GM13976 (cell line): ENCODE results near the gene LYZL6.

ENCODE experiments used
- DNase-seq: peaks from one replicate; pipeline ENCODE4 v3.0.0; 2012; ENCODE audit warnings: low spot score
- in situ Hi-C: fragments of 300-500 bp; cut with MboI; formaldehyde crosslinking; loops from one replicate; pipeline ENCODE4 v1.12.0; 2022; ENCODE audit warnings: low sequenced_read_pairs, mixed read lengths, inconsistent platforms; ENCODE audit not compliant: unreplicated experiment
- TF ChIP-seq, protein P1 (sequence below): IDR thresholded peaks from 2 replicates; pipeline ENCODE4 v1.5.1; 2012; ENCODE audit warnings: borderline replicate concordance, mild to moderate bottlenecking; ENCODE audit not compliant: insufficient read depth; ENCODE audit errors: extremely low read depth, missing control alignments, control extremely low read depth

LYZL6 gene

GRCh38 chr17:35981246-35981645, 37.7 kb upstream of the LYZL6 start, which contains the start of gene CCL16:
TSS of gene CCL16 (minus strand) at chr17:35981497. CDS start at chr17:35981420, 77 bp downstream.
- TF ChIP-seq, protein P1, sequence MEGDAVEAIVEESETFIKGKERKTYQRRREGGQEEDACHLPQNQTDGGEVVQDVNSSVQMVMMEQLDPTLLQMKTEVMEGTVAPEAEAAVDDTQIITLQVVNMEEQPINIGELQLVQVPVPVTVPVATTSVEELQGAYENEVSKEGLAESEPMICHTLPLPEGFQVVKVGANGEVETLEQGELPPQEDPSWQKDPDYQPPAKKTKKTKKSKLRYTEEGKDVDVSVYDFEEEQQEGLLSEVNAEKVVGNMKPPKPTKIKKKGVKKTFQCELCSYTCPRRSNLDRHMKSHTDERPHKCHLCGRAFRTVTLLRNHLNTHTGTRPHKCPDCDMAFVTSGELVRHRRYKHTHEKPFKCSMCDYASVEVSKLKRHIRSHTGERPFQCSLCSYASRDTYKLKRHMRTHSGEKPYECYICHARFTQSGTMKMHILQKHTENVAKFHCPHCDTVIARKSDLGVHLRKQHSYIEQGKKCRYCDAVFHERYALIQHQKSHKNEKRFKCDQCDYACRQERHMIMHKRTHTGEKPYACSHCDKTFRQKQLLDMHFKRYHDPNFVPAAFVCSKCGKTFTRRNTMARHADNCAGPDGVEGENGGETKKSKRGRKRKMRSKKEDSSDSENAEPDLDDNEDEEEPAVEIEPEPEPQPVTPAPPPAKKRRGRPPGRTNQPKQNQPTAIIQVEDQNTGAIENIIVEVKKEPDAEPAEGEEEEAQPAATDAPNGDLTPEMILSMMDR, result no peak
- no peak for DNase-seq
- in situ Hi-C loops, result no loop called here

DNA sequence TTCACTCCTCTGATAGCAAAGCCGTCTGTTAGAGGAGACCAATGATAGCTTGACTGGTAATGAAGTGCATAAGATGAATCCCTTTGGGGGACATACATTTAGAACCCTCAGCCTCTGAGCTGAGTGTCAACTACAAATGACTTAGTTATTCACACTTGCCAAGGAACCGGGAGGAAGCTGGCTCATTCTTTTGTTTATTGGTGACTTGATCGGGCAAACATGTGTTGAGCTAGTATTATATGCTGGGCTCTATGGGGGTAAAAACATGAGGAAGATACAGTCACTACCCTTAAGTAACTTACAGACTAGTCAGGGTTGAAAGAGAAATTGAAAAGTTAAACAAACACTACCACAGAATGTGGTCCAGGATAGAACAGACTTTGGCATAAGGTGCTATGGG, 34.8 kb upstream of the LYZL6 start:
- TF ChIP-seq, protein P1, result no peak
- DNase-seq, result no peak
- in situ Hi-C loops, result loop anchor here (10.0 kb wide), 2 partner anchors 96 to 166 kb away; no protein-coding TSS in a partner anchor

GRCh38 chr17:35977509-35977908, 34.0 kb upstream of the LYZL6 start:
- in situ Hi-C loops, result loop anchor here (10.0 kb wide), 2 partner anchors 97 to 167 kb away; no protein-coding TSS in a partner anchor
- no peak for DNase-seq
- TF ChIP-seq, protein P1, result no peak

- in situ Hi-C loops, result loop anchor here (10.0 to 25.0 kb wide), 3 partner anchors 101 to 514 kb away; partner anchors contain the start of gene ZNHIT3
- no peak for DNase-seq
- TF ChIP-seq, protein P1, result no peak
Measured at GRCh38 chr17:35973333-35974260, 30.1 kb upstream of the LYZL6 start.

- DNase-seq, result no peak
- TF ChIP-seq, protein P1, result no peak
- in situ Hi-C loops, result loop anchor here (10.0 to 25.0 kb wide), 3 partner anchors 102 to 514 kb away; partner anchors contain the start of gene ZNHIT3
Measured at GRCh38 chr17:35972945-35973332, 29.4 kb upstream of the LYZL6 start.

- in situ Hi-C loops, result loop anchor here (10.0 to 25.0 kb wide), 3 partner anchors 102 to 515 kb away; partner anchors contain the start of gene ZNHIT3
- TF ChIP-seq, protein P1, result no peak
- DNase-seq, result no peak
Measured at GRCh38 chr17:35972535-35972934, 29.0 kb upstream of the LYZL6 start.
